GM19468 (cell line): ENCODE measurements around the gene SIAH3.

Source experiments
- ATAC-seq: cut with Tn5 transposase; IDR thresholded peaks from one replicate; pipeline ENCODE4 v1.9.1; 2021; ENCODE audit warnings: mild to moderate bottlenecking, moderate library complexity, moderate number of reproducible peaks; ENCODE audit not compliant: unreplicated experiment; ENCODE audit errors: extremely low read depth

Gene SIAH3

GRCh38 chr13:45826731-45827130 is 24.8 kb downstream of the SIAH3 start:
- peak; percentile 55 for ATAC-seq

GRCh38 chr13:45825387-45825650 is 26.2 kb downstream of the SIAH3 start:
- ATAC-seq, result no peak

GRCh38 chr13:45823583-45823982 is 28.0 kb downstream of the SIAH3 start:
- ATAC-seq, result no peak

- no peak for ATAC-seq
Observed at GRCh38 chr13:45821811-45822210, 29.7 kb downstream of the SIAH3 start.

GRCh38 chr13:45820106-45820838 is 31.3 kb downstream of the SIAH3 start:
- ATAC-seq, result no peak

GRCh38 chr13:45817833-45818232 is 33.7 kb downstream of the SIAH3 start:
- no peak for ATAC-seq

- no peak for ATAC-seq
Observed at GRCh38 chr13:45816427-45816826, 35.1 kb downstream of the SIAH3 start.

GRCh38 chr13:45812695-45813372 is 38.7 kb downstream of the SIAH3 start:
- ATAC-seq, result no peak

- no peak for ATAC-seq
Observed at GRCh38 chr13:45811891-45812694, 39.5 kb downstream of the SIAH3 start.

GRCh38 chr13:45809801-45810394 is 41.7 kb downstream of the SIAH3 start:
- ATAC-seq, result no peak

GRCh38 chr13:45808925-45809324 is 42.6 kb downstream of the SIAH3 start:
- no peak for ATAC-seq

- no peak for ATAC-seq
Observed at GRCh38 chr13:45807520-45808099, 43.9 kb downstream of the SIAH3 start.

- no peak for ATAC-seq
Observed at GRCh38 chr13:45800485-45800884, 51.1 kb downstream of the SIAH3 start.

- no peak for ATAC-seq
Observed at GRCh38 chr13:45799451-45799850, 52.1 kb downstream of the SIAH3 start.

GRCh38 chr13:45798851-45799250 is 52.7 kb downstream of the SIAH3 start:
- no peak for ATAC-seq

- no peak for ATAC-seq
Observed at GRCh38 chr13:45796426-45797235, 54.9 kb downstream of the SIAH3 start.

GRCh38 chr13:45792827-45793303 is 58.7 kb downstream of the SIAH3 start:
- ATAC-seq, result no peak

- ATAC-seq, result no peak
Observed at GRCh38 chr13:45788011-45788410, 63.5 kb downstream of the SIAH3 start.

GRCh38 chr13:45787346-45787745 is 64.2 kb downstream of the SIAH3 start:
- no peak for ATAC-seq
